Cortex of kidney (tissue), 1 donor: ENCODE results near the gene CHD8.
"Not testable (repeated sequence)": the region's sequence is repeated elsewhere in the genome, so short reads cannot be mapped to it uniquely, and the experiment has no call there.

ENCODE experiments used
- DNase-seq: peaks from one replicate; lab custom pipeline; 2025; lab: John Stamatoyannopoulos, UW

Gene CHD8

GRCh38 chr14:21436567-21437062, 19.3 kb downstream of the CHD8 start:
- DNase-seq: no peak

DNA sequence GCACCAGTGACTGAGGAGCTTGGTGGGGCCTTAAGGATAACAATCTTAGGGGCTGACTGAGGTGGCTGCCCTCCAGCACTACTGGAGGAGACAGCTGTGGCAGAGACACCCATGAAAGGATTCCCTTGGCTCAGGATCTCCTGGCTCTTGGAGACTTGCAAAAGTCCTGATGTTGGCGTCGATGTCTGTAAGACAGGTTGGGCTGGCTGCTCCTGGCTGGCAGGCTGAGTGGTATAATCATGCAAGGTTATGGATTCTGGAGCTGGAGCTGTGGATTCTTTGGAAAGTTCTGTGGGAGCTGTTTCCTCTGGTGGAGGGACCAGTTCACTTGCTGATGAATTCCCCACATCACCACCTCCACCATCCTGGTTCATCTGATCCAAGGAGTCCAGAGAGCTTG, 24.8 kb downstream of the CHD8 start:
- no peak for DNase-seq

GRCh38 chr14:21428930-21429329, 27.0 kb downstream of the CHD8 start:
- no peak for DNase-seq

GRCh38 chr14:21426692-21427091, 29.2 kb downstream of the CHD8 start:
- DNase-seq: no peak

GRCh38 chr14:21419528-21419927, 36.4 kb downstream of the CHD8 start:
- DNase-seq: no peak

DNA sequence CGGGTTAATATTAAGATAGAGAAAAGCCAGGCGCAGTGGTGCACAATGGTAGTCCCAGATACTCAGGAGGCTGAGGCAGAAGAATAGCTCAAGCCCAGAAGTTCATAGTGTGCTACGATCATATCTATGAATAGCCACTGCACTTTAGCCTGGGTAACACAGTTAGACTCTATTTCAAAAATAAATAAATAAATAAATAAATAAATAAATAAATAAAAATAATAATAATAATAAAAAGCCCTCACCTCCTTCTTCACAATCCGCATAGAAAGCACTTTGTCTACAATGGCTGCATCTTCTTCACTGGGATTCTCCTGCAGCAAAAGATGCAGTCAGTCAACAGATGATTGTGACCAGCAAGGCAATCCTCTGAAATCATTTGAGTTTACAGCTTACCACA, 40.6 kb downstream of the CHD8 start:
- no peak for DNase-seq

DNA sequence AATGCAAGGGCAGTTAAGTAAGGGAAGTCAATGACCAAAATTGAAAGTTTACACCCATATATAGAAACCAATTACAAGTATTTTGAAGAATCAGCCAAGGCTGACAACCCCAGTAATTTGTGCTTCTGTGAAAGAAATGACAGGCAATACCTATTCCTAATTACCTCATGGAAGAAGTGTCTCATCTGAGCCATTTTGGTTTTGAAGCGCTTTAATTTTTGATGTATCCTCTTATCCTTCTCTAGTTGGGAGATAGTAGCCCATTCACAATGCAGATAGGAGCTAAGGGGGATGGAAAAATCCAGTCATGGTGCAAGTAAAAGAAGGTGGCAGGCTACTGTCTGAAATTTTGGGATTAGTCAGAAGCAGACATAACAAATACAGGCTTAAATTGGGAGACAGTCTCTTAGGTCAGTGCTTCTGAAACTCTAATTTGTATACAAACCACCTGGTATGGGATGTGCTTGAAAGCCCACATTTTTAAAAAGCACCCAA, 41.7 kb downstream of the CHD8 start:
- no peak for DNase-seq

DNA sequence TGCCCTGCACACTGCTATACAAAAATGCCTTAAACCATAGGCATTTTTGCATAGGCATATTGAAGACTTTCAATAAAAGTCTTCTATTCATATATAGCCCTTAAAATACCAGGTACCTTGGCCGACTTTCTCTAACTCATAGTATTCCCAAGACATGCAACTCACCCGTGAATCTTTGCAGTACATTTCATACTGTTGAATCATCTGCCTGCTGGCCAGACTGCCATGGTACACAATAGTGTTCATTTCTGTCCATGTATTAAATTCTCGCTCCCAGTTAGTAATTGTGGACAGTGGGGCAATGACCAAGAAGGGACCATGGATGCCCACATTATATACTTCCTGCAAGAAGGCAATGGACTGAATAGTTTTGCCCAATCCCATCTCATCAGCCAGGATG, 47.8 kb downstream of the CHD8 start:
- no peak for DNase-seq

DNA sequence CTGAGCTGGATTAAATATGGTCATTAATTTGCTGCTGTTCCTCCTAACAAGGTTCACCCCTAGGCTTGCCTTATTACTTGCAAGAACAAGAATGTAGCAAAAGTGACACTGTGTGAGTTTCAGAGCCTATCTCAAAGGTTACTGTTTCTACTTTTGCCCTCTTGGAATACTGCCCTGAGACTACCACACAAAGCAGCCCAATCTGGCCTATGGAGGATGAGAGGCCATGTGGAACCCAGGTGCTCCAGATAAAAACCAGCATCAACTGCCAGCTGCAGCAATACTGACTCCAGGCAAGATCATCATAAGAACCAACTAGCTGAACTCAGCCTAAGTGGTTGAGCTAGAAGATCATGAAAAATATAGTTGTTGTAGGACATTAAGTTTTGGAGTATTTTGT, 49.7 kb downstream of the CHD8 start:
- no peak for DNase-seq

DNA sequence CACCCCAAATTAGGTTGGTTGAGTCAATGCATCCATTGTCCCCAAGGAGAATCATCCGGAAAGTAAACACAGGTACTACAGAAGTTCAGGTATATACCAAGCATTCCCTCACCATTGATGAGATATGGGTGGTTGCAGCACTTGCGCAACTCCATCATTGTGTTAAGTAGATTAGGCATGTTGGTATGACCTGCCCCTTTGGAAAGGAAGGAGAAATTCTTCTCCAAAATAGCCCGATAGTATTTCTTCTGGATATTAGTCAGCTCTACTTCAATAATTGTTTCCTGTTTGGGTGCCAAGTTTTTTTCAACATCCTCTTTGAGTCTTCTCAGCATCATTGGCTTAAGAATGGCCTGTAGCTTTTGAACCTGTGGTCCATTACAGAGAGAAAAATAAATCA, 50.8 kb downstream of the CHD8 start:
- DNase-seq: no peak

GRCh38 chr14:21399311-21399870, 56.5 kb downstream of the CHD8 start:
- DNase-seq: no peak

DNA sequence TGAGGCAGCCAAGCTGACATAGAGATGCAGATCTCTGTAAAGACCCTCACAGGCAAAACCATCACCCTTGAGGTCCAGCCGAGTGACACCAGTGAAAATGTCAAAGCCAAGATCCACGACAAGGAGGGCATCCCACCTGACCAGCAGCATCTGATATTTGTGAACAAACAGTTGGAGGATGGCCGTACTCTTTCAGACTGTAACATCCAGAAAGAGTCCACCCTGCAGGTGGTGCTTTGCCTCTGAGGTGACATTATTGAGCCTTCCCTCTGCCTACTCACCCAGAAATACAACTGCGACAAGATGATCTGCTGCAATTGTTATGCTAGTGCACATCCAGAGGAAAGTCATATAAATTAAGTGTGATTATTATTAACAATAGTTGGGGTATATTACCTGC, 57.0 kb downstream of the CHD8 start:
- DNase-seq: no peak

- no peak for DNase-seq
These were observed 60.5 kb downstream of the CHD8 start for GRCh38 chr14:21395450-21395849.

DNA sequence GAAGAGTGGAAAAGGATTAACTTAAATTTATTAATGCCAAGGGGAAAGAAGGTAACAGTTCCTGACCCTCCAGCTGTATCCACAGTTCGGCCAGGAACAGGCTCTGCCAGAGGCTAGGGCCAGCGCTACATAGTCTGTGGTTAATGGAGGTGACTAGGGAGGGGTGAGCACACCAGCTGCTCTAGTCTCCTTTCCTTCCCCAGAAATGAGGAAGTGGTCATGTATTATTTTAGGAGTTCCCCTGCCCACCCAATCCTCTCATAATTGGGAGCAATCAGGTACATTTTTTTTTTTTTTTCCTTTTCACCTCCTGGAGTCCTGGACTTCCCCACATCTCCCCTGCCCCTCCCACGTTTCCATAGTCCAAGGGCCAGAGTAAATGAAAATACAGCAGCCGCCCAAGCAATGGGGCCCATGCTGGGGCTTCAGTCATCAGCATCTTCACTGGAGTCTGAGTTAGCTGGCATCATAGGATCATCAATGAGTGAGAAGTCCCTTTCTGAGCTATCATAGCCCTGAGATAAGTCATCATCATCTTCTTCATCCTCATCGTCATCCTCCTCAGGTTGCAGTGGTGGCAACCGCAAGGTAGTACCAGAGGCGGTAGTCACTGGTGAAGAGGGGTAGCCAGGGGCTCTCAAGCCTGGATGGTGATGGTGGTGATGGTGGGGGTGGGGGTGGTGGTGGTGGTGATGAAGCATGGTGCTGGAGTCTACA, 70.6 kb downstream of the CHD8 start:
- no peak for DNase-seq

DNA sequence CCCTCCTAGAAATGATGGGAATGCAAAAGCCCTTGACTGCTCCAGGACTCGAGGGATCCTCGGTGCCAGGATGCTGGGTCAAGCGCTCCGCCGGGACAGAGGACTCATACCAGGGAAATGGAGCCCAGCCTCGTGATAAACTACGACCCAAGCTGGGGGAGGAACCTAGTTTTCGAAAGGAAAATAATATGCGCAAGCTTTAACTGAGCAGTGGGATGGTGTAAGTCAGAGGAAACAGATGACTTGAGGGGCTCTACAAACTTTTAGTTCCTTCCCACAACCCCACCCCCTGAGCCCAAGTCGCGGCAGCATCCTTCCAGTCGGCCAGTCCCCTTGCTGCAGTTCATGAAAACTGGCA, 71.5 kb downstream of the CHD8 start:
- no peak for DNase-seq

GRCh38 chr14:21383848-21384493, 72.0 kb downstream of the CHD8 start, which contains the start of gene SUPT16H:
Gene SUPT16H, minus strand, starts transcription at chr14:21384019. Its CDS starts 92 bp downstream, at chr14:21383927.
- no peak for DNase-seq

DNA sequence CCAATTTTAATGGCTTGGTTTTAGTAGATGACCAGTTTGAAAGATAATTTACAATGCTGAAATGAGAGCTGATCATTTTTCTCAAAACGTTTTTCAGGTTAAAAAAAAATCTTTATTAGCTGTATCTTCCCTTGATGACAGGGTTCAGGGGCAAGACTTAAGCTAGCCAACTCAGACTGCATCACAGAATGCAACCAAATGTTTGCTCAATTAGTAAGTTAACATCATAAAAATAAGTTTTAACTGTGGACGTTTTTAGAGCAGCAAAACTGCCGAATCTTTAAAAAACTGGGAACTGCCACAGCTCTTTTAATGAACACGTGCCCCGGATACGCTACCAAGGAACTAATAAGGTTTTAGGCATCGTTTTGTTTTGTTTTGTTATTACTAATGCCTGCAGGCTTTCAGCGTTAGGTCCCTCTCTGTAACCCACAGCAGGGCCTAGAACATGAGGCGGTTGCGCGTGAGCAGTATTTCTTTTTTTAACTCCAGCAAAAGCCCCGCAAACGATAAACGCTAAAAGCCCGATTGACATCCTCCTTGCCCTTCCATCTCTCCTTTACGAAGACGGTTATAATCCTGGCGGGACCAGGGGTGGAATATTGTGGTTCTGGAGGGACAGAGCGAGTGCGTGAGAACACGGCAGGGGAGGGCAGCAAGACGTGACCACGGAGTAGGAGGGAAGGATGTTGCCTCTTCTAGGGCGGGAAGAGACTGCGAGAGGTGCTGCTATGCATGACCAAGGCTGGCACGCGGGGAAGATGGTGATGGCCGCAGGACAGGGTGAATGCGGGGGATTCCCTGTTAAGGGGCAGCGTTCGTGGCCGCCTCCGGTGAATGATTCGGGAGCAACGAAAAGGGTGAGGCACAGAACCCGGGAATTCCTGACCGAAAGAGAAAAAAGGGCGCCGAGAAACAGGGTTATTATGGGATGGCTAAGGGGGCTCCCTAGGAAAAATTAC, 72.8 kb downstream of the CHD8 start:
- no peak for DNase-seq

DNA sequence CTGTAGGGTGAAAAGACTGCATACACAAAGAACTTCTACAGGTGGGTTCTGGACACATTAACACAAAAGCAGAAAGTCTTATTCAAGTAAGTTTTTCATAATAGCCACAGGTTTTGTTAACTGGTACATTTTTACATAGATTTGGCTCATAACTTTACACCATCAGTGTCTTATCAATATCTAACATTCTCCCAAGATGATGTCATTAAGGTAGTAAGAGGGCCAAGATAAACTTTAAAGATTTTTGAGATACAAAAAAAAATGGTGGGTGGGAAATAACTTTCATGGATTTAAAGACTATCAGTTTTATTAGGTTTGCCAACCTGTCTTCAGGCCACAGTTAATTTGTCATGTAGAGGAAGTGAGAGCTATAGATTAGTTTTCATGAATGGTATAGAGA, 73.8 kb downstream of the CHD8 start:
- DNase-seq: no peak

GRCh38 chr14:21379338-21379737, 76.6 kb downstream of the CHD8 start:
- DNase-seq: no peak

- no peak for DNase-seq
These were observed 81.9 kb downstream of the CHD8 start for GRCh38 chr14:21373980-21374379.

DNA sequence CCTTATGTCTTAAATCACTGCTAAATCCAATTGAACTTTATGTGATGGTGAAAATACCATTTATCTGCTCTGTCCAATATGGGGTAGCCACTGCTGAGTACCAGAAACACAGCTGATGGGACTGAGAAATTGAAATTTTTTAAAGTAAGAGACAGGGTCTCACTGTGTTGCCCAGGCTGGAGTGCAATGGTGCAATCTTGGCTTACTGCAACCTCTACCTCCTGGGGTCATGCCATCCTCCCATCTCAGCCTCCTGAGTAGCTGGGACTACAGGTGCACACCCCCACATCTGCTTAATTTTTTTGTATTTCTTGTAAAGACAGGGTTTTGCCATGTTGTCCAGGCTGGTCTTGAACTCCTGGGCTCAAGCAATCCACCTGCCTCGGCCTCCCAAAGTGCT, 83.1 kb downstream of the CHD8 start:
- DNase-seq: not testable (repeated sequence)
